Stomach (tissue), 9 donors: ENCODE data around the gene CDKN2B-AS1. TPM values are rescaled to one million over a fixed set of nuclear protein-coding genes. Genes with fewer than 3 reads are reported as not detected.
A peak's percentile ranks its signal among the peaks of the same experiment; 100 is the strongest.

ENCODE experiments used
- DNase-seq, 2 donors: peaks; one replicate each; pipeline versions ENCODE4 v3.0.0 to v3.0.0-alpha.2; 2013 to 2019
- H3K27ac ChIP-seq, 5 donors: fragments of 200-600 bp in 4 of 5; sonication (generic) in 4 of 5; one replicate each; pipeline ENCODE4 v1.5.1; 2013 to 2019; ENCODE audit warnings: mild to moderate bottlenecking in 1 of 5, moderate library complexity in 1 of 5
- H3K27me3 ChIP-seq, 3 donors: fragments of 200-600 bp; sonication (generic); one replicate each; pipeline ENCODE4 v1.5.1; 2017 to 2019; ENCODE audit warnings: mixed run types in 1 of 3
- H3K36me3 ChIP-seq, 4 donors: fragments of 200-600 bp; sonication (generic); 1 replicate in 3 of 4; 2 replicates in 1 of 4; pipeline ENCODE4 v1.5.1; 2016 to 2019
- H3K4me1 ChIP-seq, 4 donors: fragments of 200-600 bp; sonication (generic); one replicate each; pipeline ENCODE4 v1.5.1; 2016 to 2019
- H3K4me3 ChIP-seq, 4 donors: fragments of 200-600 bp; sonication (generic) in 3 of 4; one replicate each; pipeline ENCODE4 v1.5.1; 2016 to 2019; ENCODE audit warnings: mild to moderate bottlenecking in 1 of 4
- H3K9me3 ChIP-seq, 4 donors: fragments of 200-600 bp; sonication (generic); one replicate each; pipeline ENCODE4 v1.5.1; 2016 to 2019
- CTCF ChIP-seq, 7 experiments: fragments of 450-650 bp in 4 of 7; fragments of 200-600 bp in 3 of 7; sonication (generic) in 3 of 7; IDR thresholded peaks; one replicate each; pipeline ENCODE4 v1.5.1; 2016 to 2019; ENCODE audit warnings: antibody characterized with exemption in 7 of 7, control low read depth in 2 of 7, mild to moderate bottlenecking in 1 of 7
- EP300 ChIP-seq: sonication (generic); formaldehyde crosslinking; IDR thresholded peaks from one replicate; pipeline ENCODE4 v1.6.1; 2017; ENCODE audit warnings: antibody characterized with exemption
- POLR2A ChIP-seq, 4 donors: fragments of 450-650 bp; IDR thresholded peaks; one replicate each; pipeline ENCODE4 v1.6.1; 2016; ENCODE audit warnings: antibody characterized with exemption in 4 of 4, control low read depth in 2 of 4, mild to moderate bottlenecking in 1 of 4, moderate library complexity in 1 of 4
- POLR2AphosphoS5 ChIP-seq, 3 donors: sonication (generic); formaldehyde crosslinking; IDR thresholded peaks; one replicate each; pipeline ENCODE4 v1.6.1; 2016; ENCODE audit warnings: antibody characterized with exemption in 3 of 3
- WGBS, 5 donors: extraction: QIAGEN DNeasy Blood & Tissue Kit in 3 of 5; methylation state at CpG; one replicate each; pipeline versions ENCODE4 v1.1.5 to v1.1.7; 2013 to 2018; 5-methylcytosine and 5-hydroxymethylcytosine counted together
- intact Hi-C: fragments of 100-400 bp; cut with DNase I; formaldehyde crosslinking; loops from one replicate; pipeline ENCODE4 v1.15.1; 2023; ENCODE audit warnings: low total_unique reads
- polyA plus RNA-seq, 3 donors: library from polyadenylated mRNA; stranded (reverse); fragments of 200-250 nt; gene quantifications; one replicate each; pipeline ENCODE4 v1.2.3, GENCODE V29; 2013
- total RNA-seq, 5 donors: library from RNA; depleted of rRNA; stranded (reverse); fragments of >200 nt; gene quantifications; one replicate each; pipeline versions ENCODE4 v1.1.0 to v1.2.3, GENCODE V29; 2014 to 2016
- donor health status: healthy with polysubstance abuse.
- donor health status: Bipolar disorder and iron deficiency.
- donor health status: healthy.

The CDKN2B-AS1 gene
- total and polyA plus RNA-seq, 8 donors, result 0.48 to 1.6 (median 1.1) TPM; not detected in 3

- H3K27me3 ChIP-seq, result peaks cover 12 to 84% (median 19%) of the 10 kb centered on the region in 3 donors
- H3K36me3 ChIP-seq, result no peaks in the 10 kb centered on the region
- H3K27ac ChIP-seq, result no peak overlapping the region
- H3K4me1 ChIP-seq, result peaks cover 10 to 32% (median 25%) of the 10 kb centered on the region in 4 donors
- 16 to 46% (median 21%) methylated on average over 27 to 44 of the region's 44 CpGs for WGBS, 5 donors
- no peaks in the 10 kb centered on the region for H3K9me3 ChIP-seq
- intact Hi-C loops, result loop anchor here (10.0 kb wide), 1 partner anchor 191 kb away; no protein-coding TSS in a partner anchor
- peak overlapping the region in 1 of 4 donors; percentile 13 for H3K4me3 ChIP-seq
- peak in 1 of 2 donors; percentile 17 for DNase-seq
- TF ChIP-seq POLR2AphosphoS5 (IDR thresholded peaks at IDR 0.05), result no peak
- TF ChIP-seq POLR2A (IDR thresholded peaks at IDR 0.05), result no peak
- no peak for TF ChIP-seq CTCF (IDR thresholded peaks at IDR 0.05)
Measured at GRCh38 chr9:22005702-22006606, 11.4 kb downstream of the CDKN2B-AS1 start.

GRCh38 chr9:22008384-22008716, 13.8 kb downstream of the CDKN2B-AS1 start:
- Histone ChIP-seq H3K27me3 (peaks cover 12 to 81% (median 19%) of the 10 kb centered on the region in 3 donors), H3K27ac (peak overlapping the region; percentile 78 to 92 (median 88)), H3K4me1 (peaks cover 10 to 33% (median 25%) of the 10 kb centered on the region in 4 donors), H3K9me3 (no peaks in the 10 kb centered on the region), H3K4me3 (peak overlapping the region; percentile 51 to 85 (median 75)), H3K36me3 (no peaks in the 10 kb centered on the region)
- no peak for DNase-seq
- 3 to 7% (median 4%) methylated on average over 8 of the region's 8 CpGs for WGBS, 5 donors
- TF ChIP-seq POLR2A (IDR thresholded peaks at IDR 0.05) (no peak), CTCF (IDR thresholded peaks at IDR 0.05) (no peak), POLR2AphosphoS5 (IDR thresholded peaks at IDR 0.05) (no peak), EP300 (no peak)
- intact Hi-C loops, result loop anchor here (10.0 kb wide), 1 partner anchor 194 kb away; no protein-coding TSS in a partner anchor

GRCh38 chr9:22008717-22009505, 14.3 kb downstream of the CDKN2B-AS1 start, which contains the start of gene CDKN2B:
Gene CDKN2B, minus strand, starts transcription at chr9:22009305. Its CDS starts 352 bp downstream, at chr9:22008953.
- peak; percentile 96 to 97 for DNase-seq
- H3K9me3 ChIP-seq, result no peaks in the 10 kb centered on the region
- 0 to 1% (median 1%) methylated on average over 48 to 86 of the region's 86 CpGs for WGBS, 5 donors
- H3K27me3 ChIP-seq, result peaks cover 12 to 76% (median 19%) of the 10 kb centered on the region in 3 donors
- H3K4me1 ChIP-seq, result peaks cover 10 to 33% (median 25%) of the 10 kb centered on the region in 4 donors
- no peak for TF ChIP-seq EP300
- TF ChIP-seq POLR2AphosphoS5 (IDR thresholded peaks at IDR 0.05), result peak; percentile 82 to 92 (median 92)
- peak in 1 of 4 donors; percentile 29 for TF ChIP-seq POLR2A (IDR thresholded peaks at IDR 0.05)
- TF ChIP-seq CTCF (IDR thresholded peaks at IDR 0.05), result peak in 5 of 7 experiments; percentile 68 to 94 (median 80)
- intact Hi-C loops, result loop anchor here (10.0 kb wide), 1 partner anchor 194 kb away; no protein-coding TSS in a partner anchor
- no peaks in the 10 kb centered on the region for H3K36me3 ChIP-seq
- peak within 1 kb of the TSS; percentile 78 to 92 (median 88) for H3K27ac ChIP-seq
- peak within 1 kb of the TSS; percentile 51 to 85 (median 75) for H3K4me3 ChIP-seq

DNA sequence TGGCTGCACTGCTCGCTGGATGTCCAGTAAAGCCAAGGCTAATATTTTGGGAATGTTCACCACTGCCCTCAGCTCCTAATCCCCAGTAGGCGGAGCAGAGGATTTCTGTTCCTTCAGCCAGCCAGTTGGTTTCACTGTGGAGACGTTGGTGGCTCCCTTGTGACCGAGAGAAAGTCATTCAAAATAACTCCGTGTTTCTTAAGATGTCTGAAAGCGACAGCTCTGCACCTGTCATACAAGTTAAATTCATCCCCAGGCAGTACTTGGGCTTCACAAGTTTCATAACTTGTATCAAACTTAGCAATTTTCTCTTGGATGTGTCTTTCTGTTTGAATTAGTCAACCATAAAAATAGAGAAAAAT, 14.9 kb downstream of the CDKN2B-AS1 start:
- Histone ChIP-seq H3K9me3 (no peaks in the 10 kb centered on the region), H3K4me3 (peak overlapping the region; percentile 51 to 85 (median 75)), H3K27me3 (peaks cover 12 to 70% (median 19%) of the 10 kb centered on the region in 3 donors), H3K36me3 (no peaks in the 10 kb centered on the region), H3K4me1 (peaks cover 10 to 33% (median 25%) of the 10 kb centered on the region in 4 donors), H3K27ac (peak overlapping the region; percentile 31 to 92 (median 88))
- intact Hi-C loops, result loop anchor here (10.0 kb wide), 1 partner anchor 195 kb away; no protein-coding TSS in a partner anchor
- 2 to 7% (median 4%) methylated on average over 5 to 6 of the region's 6 CpGs for WGBS, 5 donors
- TF ChIP-seq CTCF (IDR thresholded peaks at IDR 0.05) (no peak), POLR2A (IDR thresholded peaks at IDR 0.05) (no peak)
- no peak for DNase-seq
